Metanephros (tissue), 1 donor: Measurements from ENCODE around the gene NPY5R. TPM values are rescaled to one million over a fixed set of nuclear protein-coding genes. Genes with fewer than 3 reads are reported as not detected.

Source experiments
- total RNA-seq: library from RNA; depleted of rRNA; stranded (reverse); fragments of >200 nt; gene quantifications from one replicate; pipeline ENCODE4 v1.2.3, GENCODE V29; 2014

NPY5R gene
- total RNA-seq, result 1.6 TPM

GRCh38 chr4:163343604-163344146 is at the start of gene NPY5R:
TSS of gene NPY5R (plus strand) at chr4:163343892. CDS start at chr4:163350274, 6,382 bp downstream.

DNA sequence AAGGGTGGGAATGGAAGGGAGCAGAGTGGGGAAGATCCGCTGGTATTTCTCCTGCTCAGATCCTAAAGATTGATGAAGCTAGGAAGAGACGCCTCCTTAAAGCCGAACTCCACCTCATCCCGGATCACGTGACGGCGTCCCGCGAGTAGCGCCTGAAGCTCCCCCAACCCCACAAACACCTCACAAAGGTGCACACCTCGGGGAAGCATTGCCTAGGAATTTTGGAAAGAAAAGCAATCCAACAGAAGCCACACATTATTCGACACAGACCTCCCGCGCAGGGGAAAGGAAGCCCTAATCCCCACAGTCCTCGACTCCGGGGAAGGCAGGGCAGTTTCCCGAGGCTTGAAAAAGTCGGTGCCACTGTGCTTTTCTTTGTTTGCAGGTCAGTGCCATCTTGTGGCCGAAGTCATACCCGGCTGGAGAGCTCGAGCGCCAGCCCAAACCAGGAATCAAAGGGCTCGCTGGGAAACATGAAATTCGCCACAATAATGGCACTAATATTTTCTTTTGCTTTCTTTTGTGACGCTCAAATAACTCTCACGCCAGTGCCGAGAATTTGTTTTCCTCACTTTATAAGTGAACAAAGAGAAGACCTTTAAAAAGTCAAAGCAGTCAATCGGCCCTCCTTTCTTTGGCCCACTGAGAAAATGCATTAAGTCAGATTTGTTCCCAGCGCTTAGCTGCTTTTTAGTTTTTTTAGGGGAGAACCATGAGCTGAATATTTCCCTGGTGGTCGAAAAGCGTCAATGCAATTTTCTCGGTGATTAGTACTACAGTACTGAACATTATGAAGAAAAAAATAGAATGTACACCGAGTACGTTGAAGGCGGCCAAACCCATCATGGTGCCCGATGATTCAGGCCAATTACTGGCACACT is 10.9 kb upstream of the NPY5R start, which contains the start of gene NPY1R:
TSS of gene NPY1R (minus strand) at position 71 of the 881 bp plus-strand sequence. CDS start 6,042 bp downstream, outside the sequence.

Other genes with a start within 250 kb of the NPY5R start
- gene NAF1, start 177.0 kb upstream of the NPY5R start, total RNA-seq, result 24.9 TPM
- 26.4 TPM for gene NPY1R, start 11.3 kb upstream of the NPY5R start, total RNA-seq
- gene TKTL2, start 129.9 kb downstream of the NPY5R start, total RNA-seq, result not detected
- 20.9 TPM for gene TMA16, start 150.8 kb downstream of the NPY5R start, total RNA-seq